Endodermal cell (in vitro differentiated cells): ENCODE measurements around the gene DCLK1. TPM values are rescaled to one million over a fixed set of nuclear protein-coding genes. Genes with fewer than 3 reads are reported as not detected.

Source experiments
- DNase-seq: peaks from one replicate; pipeline ENCODE4 v3.0.0-alpha.2; 2017
- H3K27ac ChIP-seq: 2 replicates; pipeline ENCODE4 v1.5.1; 2013; ENCODE audit warnings: mild to moderate bottlenecking, low read depth, low read length, moderate library complexity
- H3K27me3 ChIP-seq: 2 replicates; pipeline ENCODE4 v1.6.1; 2013; ENCODE audit warnings: mild to moderate bottlenecking, low read length, moderate library complexity; ENCODE audit not compliant: insufficient read depth, control insufficient read depth, poor library complexity, severe bottlenecking
- H3K36me3 ChIP-seq: 2 replicates; pipeline ENCODE4 v1.7.0; 2013; ENCODE audit warnings: mild to moderate bottlenecking, low read length, moderate library complexity; ENCODE audit not compliant: control insufficient read depth, insufficient read depth
- H3K4me1 ChIP-seq: one replicate; pipeline ENCODE4 v1.7.0; 2013; ENCODE audit warnings: low read length; ENCODE audit not compliant: control insufficient read depth, insufficient read depth
- H3K4me3 ChIP-seq: 2 replicates; pipeline ENCODE4 v1.5.1; 2013; ENCODE audit warnings: mild to moderate bottlenecking, low read length, moderate library complexity
- H3K9ac ChIP-seq: 2 replicates; pipeline ENCODE4 v1.6.1; 2013; ENCODE audit warnings: mild to moderate bottlenecking, low read length, moderate library complexity; ENCODE audit not compliant: poor library complexity, severe bottlenecking; ENCODE audit errors: extremely low read depth
- H3K9me3 ChIP-seq: 2 replicates; pipeline ENCODE4 v1.6.1; 2013; ENCODE audit warnings: mild to moderate bottlenecking, low read length, moderate library complexity; ENCODE audit not compliant: control insufficient read depth
- H3K27ac Mint-ChIP-seq: 2 replicates; pipeline ENCODE4 v1.8.0; 2020; ENCODE audit warnings: mixed read lengths
- H3K27me3 Mint-ChIP-seq: 2 replicates; pipeline ENCODE4 v1.8.0; 2021; ENCODE audit warnings: mild to moderate bottlenecking, mixed read lengths; ENCODE audit not compliant: insufficient read depth
- H3K36me3 Mint-ChIP-seq: 2 replicates; pipeline ENCODE4 v1.8.0; 2020; ENCODE audit warnings: low read depth, mixed read lengths
- H3K4me1 Mint-ChIP-seq: 2 replicates; pipeline ENCODE4 v1.8.0; 2020; ENCODE audit warnings: mixed read lengths
- H3K4me3 Mint-ChIP-seq: 2 replicates; pipeline ENCODE4 v1.8.0; 2020; ENCODE audit warnings: mild to moderate bottlenecking, moderate library complexity, mixed read lengths
- H3K9me3 Mint-ChIP-seq: 2 replicates; pipeline ENCODE4 v1.8.0; 2020; ENCODE audit warnings: mild to moderate bottlenecking, mixed read lengths
- CTCF ChIP-seq: fragments of 200-600 bp; sonication (generic); conservative IDR thresholded peaks from 2 replicates; pipeline ENCODE4 v1.5.0; 2021; ENCODE audit warnings: antibody characterized with exemption, mild to moderate bottlenecking
- WGBS, 2 experiments: methylation state at CpG; one replicate each; pipeline versions ENCODE4 v1.1.5 to v1.1.7; 2013; ENCODE audit warnings: missing lambda C conversion rate in 2 of 2, mixed read lengths in 1 of 2; ENCODE audit not compliant: insufficient coverage in 1 of 2, insufficient read length in 1 of 2; 5-methylcytosine and 5-hydroxymethylcytosine counted together
- total RNA-seq, 2 donors: library from RNA; stranded (reverse); fragmentation: NEBNext Ultra II Directional in 1 of 2; extraction: Animal tissue kit (Norgen Biotek cat#: 25700) in 1 of 2; gene quantifications; 2 replicates in 1 of 2; 3 replicates in 1 of 2; pipeline ENCODE4 v1.2.1, GENCODE V29; 2021

The DCLK1 gene
- total RNA-seq, 2 donors from 2014 or later = 3.0 to 32.8 TPM

- no peak overlapping the region for H3K4me3 Mint-ChIP-seq
Observed at GRCh38 chr13:35808846-35809245, 322.3 kb downstream of the DCLK1 start.

GRCh38 chr13:35804901-35805300, 326.3 kb downstream of the DCLK1 start:
- Histone ChIP-seq H3K9ac (no peak overlapping the region), H3K4me1 (no peaks in the 10 kb centered on the region), H3K27ac (no peak overlapping the region), H3K27me3 (no peaks in the 10 kb centered on the region), H3K4me3 (no peak overlapping the region), H3K36me3 (no peaks in the 10 kb centered on the region), H3K9me3 (no peaks in the 10 kb centered on the region)
- Mint-ChIP-seq H3K4me1 (no peaks in the 10 kb centered on the region), H3K4me3 (no peak overlapping the region), H3K36me3 (peaks cover 10% of the 10 kb centered on the region), H3K27ac (no peak overlapping the region), H3K9me3 (no peaks in the 10 kb centered on the region), H3K27me3 (no peaks in the 10 kb centered on the region)
- WGBS, 2 experiments = 96 to 97% methylated on average over 5 of the region's 5 CpGs
- no peak for DNase-seq
- no peak for TF ChIP-seq CTCF

More at GRCh38 chr13:35808846-35809245, 322.3 kb downstream of the DCLK1 start:
- Mint-ChIP-seq H3K9me3 (no peaks in the 10 kb centered on the region), H3K27me3 (no peaks in the 10 kb centered on the region), H3K27ac (no peak overlapping the region), H3K36me3 (peaks cover 4% of the 10 kb centered on the region), H3K4me1 (peaks cover 1% of the 10 kb centered on the region)
- H3K27ac ChIP-seq = no peak overlapping the region
- H3K4me3 ChIP-seq = no peak overlapping the region
- H3K9ac ChIP-seq = no peak overlapping the region
- H3K36me3 ChIP-seq = no peaks in the 10 kb centered on the region
- DNase-seq = no peak
- no peaks in the 10 kb centered on the region for H3K4me1 ChIP-seq
- TF ChIP-seq CTCF = no peak
- WGBS, 2 experiments = 79 to 90% methylated on average over 3 to 5 of the region's 6 CpGs
- H3K9me3 ChIP-seq = no peaks in the 10 kb centered on the region
- no peaks in the 10 kb centered on the region for H3K27me3 ChIP-seq

GRCh38 chr13:35797991-35798390, 333.2 kb downstream of the DCLK1 start:
- H3K4me3 Mint-ChIP-seq = no peak overlapping the region
- no peaks in the 10 kb centered on the region for H3K9me3 Mint-ChIP-seq

More at GRCh38 chr13:35797991-35798390, 333.2 kb downstream of the DCLK1 start:
- Histone ChIP-seq H3K9ac (no peak overlapping the region), H3K27me3 (no peaks in the 10 kb centered on the region), H3K36me3 (no peaks in the 10 kb centered on the region), H3K4me3 (no peak overlapping the region), H3K4me1 (peaks cover 6% of the 10 kb centered on the region), H3K9me3 (no peaks in the 10 kb centered on the region), H3K27ac (no peak overlapping the region)
- no peak overlapping the region for H3K27ac Mint-ChIP-seq
- no peak for TF ChIP-seq CTCF
- H3K4me1 Mint-ChIP-seq = peaks cover 20% of the 10 kb centered on the region
- peaks cover 6% of the 10 kb centered on the region for H3K36me3 Mint-ChIP-seq
- WGBS, 2 experiments = 94 to 95% methylated on average over 6 to 7 of the region's 7 CpGs
- H3K27me3 Mint-ChIP-seq = no peaks in the 10 kb centered on the region
- no peak for DNase-seq
